Measurements from ENCODE around the gene DNLZ. TPM values are rescaled to one million over a fixed set of nuclear protein-coding genes. Genes with fewer than 3 reads are reported as not detected.

DNLZ gene
- total RNA-seq, 1 experiment from 2014 or later = 20.2 TPM

DNA sequence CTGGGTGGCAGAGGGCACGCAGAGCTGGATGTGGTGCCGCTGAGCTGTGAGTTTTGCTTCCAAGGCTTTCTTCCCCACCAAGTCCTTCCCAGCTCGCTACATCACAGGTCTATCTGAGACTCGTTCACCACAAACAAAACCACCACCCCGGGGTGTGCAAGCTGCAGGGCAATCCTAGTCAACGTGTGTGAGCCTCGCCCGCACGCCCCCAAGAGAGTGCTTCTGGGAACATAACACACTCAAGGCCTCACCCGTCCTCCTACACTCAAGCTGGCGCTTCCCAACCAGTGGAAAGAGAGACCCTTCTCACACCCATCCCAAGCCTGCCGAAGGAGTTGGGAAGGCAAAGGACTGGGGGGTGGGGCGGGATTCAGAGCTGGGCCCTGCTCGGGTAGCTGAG lies 25.9 kb upstream of the DNLZ start:
- H3K36me3 ChIP-seq (replicated peaks; ENCODE audit: control insufficient read depth, insufficient read depth, low read length) = peaks cover 38% of the 10 kb centered on the region
- no peak overlapping the region for H3K4me3 ChIP-seq (ENCODE audit: insufficient read depth, low read depth, low read length)
- H3K27me3 ChIP-seq (ENCODE audit: control insufficient read depth, insufficient read depth, low read length) = no peaks in the 10 kb centered on the region
- DNase-seq = no peak

DNA sequence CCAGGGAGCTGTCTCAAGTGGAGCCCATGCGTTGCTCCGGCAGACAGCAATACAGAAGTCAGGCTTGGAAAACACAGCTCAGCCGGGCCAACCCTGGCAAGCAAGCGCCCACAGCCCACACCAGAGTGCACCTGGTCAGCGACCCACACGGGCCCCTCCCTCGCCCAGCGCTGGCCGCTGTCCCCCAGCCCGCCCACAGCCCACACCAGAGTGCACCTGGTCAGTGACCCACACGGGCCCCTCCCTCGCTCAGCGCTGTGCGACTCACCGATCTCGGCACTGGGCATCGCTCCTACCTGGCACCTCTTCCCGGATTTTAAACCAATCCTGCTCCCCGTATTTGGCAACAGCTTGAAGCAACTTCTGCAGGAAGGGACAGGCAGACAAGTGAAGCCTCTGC lies 23.7 kb upstream of the DNLZ start:
- H3K36me3 ChIP-seq (replicated peaks; ENCODE audit: control insufficient read depth, insufficient read depth, low read length) = peaks cover 34% of the 10 kb centered on the region
- no peak overlapping the region for H3K4me3 ChIP-seq (ENCODE audit: insufficient read depth, low read depth, low read length)
- H3K27me3 ChIP-seq (ENCODE audit: control insufficient read depth, insufficient read depth, low read length) = no peaks in the 10 kb centered on the region
- DNase-seq = no peak

DNA sequence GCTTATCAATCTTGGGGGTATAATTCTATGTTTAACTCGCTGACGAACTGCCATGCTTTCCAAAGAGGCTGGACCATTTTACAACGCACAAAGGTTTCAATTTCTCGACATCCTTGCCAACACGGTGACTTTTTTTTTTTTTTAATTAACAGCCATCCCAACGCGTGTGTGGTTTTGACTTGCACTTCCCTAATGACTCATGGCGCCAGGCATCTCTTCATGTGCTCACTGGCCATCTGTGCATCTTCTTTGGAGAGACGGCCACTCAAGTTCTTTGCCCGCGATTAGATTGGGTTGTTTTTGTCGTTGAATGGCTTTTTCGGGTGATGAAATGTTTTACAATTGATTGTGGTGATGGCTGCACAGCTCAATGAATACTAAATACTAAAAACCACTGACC lies 22.5 kb upstream of the DNLZ start:
- no peak for DNase-seq
- peaks cover 34% of the 10 kb centered on the region for H3K36me3 ChIP-seq (replicated peaks; ENCODE audit: control insufficient read depth, insufficient read depth, low read length)
- no peak overlapping the region for H3K4me3 ChIP-seq (ENCODE audit: insufficient read depth, low read depth, low read length)
- no peaks in the 10 kb centered on the region for H3K27me3 ChIP-seq (ENCODE audit: control insufficient read depth, insufficient read depth, low read length)

DNA sequence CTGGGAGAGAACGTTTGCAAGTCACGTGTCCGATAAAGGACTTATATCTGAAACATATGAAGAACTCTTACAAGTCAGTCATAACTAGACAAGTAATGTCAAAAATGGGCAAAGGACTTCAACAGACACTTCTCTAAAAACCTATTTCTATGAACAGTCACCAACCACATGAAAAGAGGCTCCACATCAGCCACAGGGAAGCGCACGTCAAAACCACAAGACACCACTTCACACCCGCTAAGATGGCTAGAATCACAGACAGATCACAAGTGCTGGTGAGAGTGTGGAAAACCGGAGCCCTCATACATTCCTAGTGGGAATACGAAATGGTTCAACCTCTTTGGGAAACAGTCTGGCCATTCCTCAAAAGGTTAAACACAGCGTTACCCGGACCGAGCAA lies 21.5 kb upstream of the DNLZ start:
- peaks cover 38% of the 10 kb centered on the region for H3K36me3 ChIP-seq (replicated peaks; ENCODE audit: control insufficient read depth, insufficient read depth, low read length)
- H3K4me3 ChIP-seq (ENCODE audit: insufficient read depth, low read depth, low read length) = no peak overlapping the region

DNA sequence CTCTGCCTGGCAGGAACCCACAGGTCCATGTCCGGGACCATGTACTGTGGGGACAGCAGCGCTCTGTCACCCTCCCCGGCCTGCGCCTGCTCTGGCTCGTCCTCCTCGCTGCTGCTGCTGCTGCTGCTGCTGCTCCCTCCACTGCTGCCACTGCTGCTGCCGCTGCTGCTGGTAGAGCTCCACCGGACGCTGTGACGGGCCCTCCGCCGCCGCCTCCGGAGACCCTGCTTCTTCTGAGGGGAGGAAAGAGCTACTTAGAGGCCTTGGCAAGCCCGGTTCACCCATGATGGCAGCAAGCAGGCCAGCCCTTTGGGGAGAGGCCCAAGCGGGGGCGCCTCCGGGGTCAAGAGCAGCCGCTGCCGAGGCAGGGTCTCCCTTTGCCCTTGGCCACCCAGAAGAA lies 19.9 kb upstream of the DNLZ start:
- Histone ChIP-seq H3K4me3 (ENCODE audit: insufficient read depth, low read depth, low read length) (no peak overlapping the region), H3K27me3 (ENCODE audit: control insufficient read depth, insufficient read depth, low read length) (no peaks in the 10 kb centered on the region), H3K36me3 (replicated peaks; ENCODE audit: control insufficient read depth, insufficient read depth, low read length) (peaks cover 27% of the 10 kb centered on the region)
- no peak for DNase-seq

More for the DNA sequence above, 21.5 kb upstream of the DNLZ start:
- no peak for DNase-seq
- H3K27me3 ChIP-seq (ENCODE audit: control insufficient read depth, insufficient read depth, low read length) = no peaks in the 10 kb centered on the region

DNA sequence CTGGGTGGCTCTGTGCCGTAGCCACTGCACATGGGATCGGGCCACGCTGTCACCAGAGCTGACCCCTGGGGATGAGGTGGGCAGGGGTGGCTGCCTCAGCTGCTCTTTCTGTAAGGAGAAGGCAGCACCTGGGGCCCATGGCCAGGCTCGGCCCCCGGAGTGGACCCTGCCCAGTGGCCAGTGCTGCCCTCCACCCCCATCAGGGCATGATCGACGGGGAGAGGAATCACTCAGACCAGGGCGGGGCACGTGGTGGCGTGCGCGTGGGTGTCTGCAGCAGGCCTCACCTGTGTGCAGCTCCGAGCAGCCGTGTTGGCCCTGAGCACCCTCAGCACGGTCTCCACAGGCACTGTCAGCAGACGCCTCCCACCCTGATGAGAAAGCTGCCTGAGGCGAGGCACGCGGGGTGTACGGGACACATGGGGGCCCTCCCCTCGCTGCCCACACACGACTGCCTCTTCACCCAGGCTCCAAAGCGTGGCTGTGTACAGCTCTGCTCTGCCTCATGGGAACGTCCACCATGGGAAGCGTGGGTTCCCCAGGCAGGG lies 18.5 kb upstream of the DNLZ start:
- DNase-seq = no peak
- Histone ChIP-seq H3K4me3 (ENCODE audit: insufficient read depth, low read depth, low read length) (no peak overlapping the region), H3K36me3 (replicated peaks; ENCODE audit: control insufficient read depth, insufficient read depth, low read length) (peaks cover 18% of the 10 kb centered on the region)

DNA sequence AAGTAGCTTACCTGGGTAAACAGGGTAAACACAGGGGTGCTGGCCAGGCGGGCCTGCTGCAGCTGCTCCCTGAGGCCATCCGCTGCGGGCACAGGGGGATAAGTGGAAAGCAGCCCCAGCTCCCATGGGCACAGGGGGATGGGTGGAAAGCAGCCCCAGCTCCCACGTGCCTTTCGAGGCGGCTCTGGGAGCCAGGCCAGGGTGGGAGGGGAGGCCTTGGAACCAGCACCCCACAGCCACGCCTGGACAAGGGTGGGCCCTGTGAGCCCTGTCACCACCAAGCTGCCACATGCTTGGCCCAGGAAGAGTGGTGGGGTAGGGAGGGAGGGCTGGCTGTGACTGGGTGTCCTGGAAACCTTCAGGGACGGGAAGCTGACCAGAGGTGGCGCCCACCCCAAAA lies 17.8 kb upstream of the DNLZ start:
- DNase-seq = no peak
- H3K36me3 ChIP-seq (replicated peaks; ENCODE audit: control insufficient read depth, insufficient read depth, low read length) = peaks cover 17% of the 10 kb centered on the region
- no peak overlapping the region for H3K4me3 ChIP-seq (ENCODE audit: insufficient read depth, low read depth, low read length)
- no peaks in the 10 kb centered on the region for H3K27me3 ChIP-seq (ENCODE audit: control insufficient read depth, insufficient read depth, low read length)

More for the DNA sequence above, 18.5 kb upstream of the DNLZ start:
- H3K27me3 ChIP-seq (ENCODE audit: control insufficient read depth, insufficient read depth, low read length) = no peaks in the 10 kb centered on the region

DNA sequence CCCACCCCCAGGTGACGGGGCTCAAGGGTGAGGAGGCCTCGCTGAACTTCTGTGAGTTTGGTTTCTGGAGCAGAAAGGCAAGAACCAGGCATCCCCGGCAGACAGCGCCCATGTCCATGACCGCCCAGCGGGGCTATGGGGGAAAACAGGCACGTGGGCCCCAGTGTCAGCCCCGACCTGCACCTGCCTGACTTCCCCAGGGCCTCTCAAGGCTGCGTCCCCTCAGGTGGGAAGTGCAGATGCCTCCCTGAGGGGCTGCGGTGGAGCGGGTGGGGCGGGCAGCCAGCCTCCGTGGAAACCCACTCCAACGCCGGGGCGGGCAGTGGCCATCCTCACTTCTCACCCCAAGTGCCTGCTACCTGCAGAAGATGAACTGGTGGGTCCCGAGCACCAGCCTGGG lies 16.8 kb upstream of the DNLZ start:
- no peak overlapping the region for H3K4me3 ChIP-seq (ENCODE audit: insufficient read depth, low read depth, low read length)
- H3K36me3 ChIP-seq (replicated peaks; ENCODE audit: control insufficient read depth, insufficient read depth, low read length) = peaks cover 16% of the 10 kb centered on the region
- DNase-seq = no peak

DNA sequence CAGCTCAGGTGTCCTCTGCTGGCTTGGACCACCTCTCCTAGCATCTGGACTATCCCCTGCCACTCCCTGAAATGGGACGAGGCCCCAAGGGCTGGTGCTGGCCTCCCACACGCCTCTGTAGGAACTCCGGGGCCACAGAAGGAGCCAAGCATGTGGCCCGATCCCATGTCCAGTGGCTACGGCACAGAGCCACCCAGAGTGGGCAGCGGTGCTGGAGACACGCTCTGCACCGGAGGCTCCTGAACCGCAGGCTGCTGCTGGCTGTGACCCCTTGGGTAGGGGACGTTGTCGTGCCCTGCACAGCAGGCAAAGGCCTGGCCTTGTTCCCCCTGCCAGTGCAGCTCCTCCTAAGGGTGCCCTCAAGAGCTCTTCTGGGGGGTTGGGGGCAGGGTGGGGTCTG lies 16.3 kb upstream of the DNLZ start:
- no peaks in the 10 kb centered on the region for H3K27me3 ChIP-seq (ENCODE audit: control insufficient read depth, insufficient read depth, low read length)
- H3K36me3 ChIP-seq (replicated peaks; ENCODE audit: control insufficient read depth, insufficient read depth, low read length) = peaks cover 16% of the 10 kb centered on the region
- DNase-seq = no peak
- no peak overlapping the region for H3K4me3 ChIP-seq (ENCODE audit: insufficient read depth, low read depth, low read length)

More for the DNA sequence above, 16.8 kb upstream of the DNLZ start:
- H3K27me3 ChIP-seq (ENCODE audit: control insufficient read depth, insufficient read depth, low read length) = no peaks in the 10 kb centered on the region

DNA sequence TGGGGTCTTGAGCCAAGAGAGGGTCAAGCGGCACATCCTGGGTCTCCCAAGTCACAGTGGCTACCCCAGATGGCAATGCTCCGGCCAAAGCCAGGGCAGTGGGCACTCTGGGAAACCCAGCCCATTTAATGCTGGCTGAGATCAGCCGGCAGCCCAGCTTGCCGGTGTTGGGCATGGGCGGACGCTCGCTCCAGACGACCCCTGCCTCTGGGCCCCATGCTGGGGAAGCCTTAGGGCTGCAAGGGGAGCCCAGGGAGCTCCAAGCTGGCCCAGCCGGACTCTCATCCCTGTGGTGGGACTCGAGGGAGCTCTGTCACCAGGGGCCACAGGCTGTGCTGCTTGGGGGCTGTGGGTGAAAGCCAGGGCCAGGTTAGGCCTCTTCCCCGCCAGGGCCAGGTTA lies 15.9 kb upstream of the DNLZ start:
- peaks cover 16% of the 10 kb centered on the region for H3K36me3 ChIP-seq (replicated peaks; ENCODE audit: control insufficient read depth, insufficient read depth, low read length)
- H3K27me3 ChIP-seq (ENCODE audit: control insufficient read depth, insufficient read depth, low read length) = no peaks in the 10 kb centered on the region
- H3K4me3 ChIP-seq (ENCODE audit: insufficient read depth, low read depth, low read length) = no peak overlapping the region
- no peak for DNase-seq

DNA sequence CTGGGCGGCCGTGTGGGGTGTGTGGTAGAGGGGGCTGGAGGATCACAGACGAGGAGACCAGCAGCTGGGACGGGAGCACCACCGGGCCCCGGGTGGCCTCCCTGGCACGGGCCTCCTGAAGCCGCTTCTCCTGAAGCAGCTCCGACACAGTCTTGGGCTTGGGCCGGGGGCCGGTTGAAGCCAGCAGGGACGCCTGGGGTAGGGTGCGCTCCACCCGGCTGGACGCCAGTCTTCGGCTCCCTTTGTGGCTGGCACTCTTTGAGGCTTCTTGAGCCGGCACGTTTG lies 15.4 kb upstream of the DNLZ start:
- DNase-seq = no peak
- Histone ChIP-seq H3K4me3 (ENCODE audit: insufficient read depth, low read depth, low read length) (no peak overlapping the region), H3K36me3 (replicated peaks; ENCODE audit: control insufficient read depth, insufficient read depth, low read length) (peaks cover 14% of the 10 kb centered on the region), H3K27me3 (ENCODE audit: control insufficient read depth, insufficient read depth, low read length) (no peaks in the 10 kb centered on the region)

DNA sequence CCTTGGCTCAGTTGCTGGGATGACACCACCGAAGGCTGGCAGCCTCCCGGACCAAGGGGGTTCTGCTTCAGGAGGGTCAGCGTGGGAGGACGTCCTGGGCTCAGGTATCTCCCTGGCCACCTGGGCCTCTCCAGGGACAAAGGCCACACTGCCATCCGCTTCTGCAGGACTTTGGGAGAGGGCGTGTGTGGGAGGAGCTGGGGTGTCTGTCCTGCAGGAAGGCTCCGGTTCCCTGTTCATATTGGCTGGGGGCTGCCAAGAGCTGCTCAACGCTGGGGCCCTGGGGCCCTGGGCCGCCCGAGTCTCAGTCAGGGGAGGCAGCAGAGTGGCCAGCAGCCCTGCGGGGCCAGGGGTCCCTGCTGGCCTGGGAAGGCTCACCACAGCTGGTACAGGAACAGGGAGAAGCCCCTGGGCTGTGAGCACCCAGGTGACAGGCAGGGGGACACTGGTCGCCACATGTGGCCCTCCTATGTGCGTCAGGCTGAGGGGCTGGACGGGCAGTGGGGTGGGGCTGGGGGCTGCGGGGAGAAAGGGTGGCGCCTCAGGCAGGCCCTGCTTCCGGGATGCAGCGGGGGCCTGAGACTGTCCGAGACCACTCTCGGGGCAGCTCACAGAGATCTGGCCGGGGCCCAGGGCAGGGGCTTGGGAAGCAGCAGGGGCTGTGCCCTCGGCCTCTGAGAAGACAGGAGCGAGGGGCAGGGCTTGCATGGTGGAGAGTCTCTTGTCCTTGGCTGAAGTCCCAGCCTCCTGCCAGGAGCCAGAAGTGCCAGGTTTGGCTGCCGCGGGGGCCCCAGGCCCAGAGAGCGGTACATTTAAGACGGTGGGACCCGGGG lies 14.8 kb upstream of the DNLZ start:
- no peaks in the 10 kb centered on the region for H3K27me3 ChIP-seq (ENCODE audit: control insufficient read depth, insufficient read depth, low read length)
- no peak overlapping the region for H3K4me3 ChIP-seq (ENCODE audit: insufficient read depth, low read depth, low read length)
- no peak for DNase-seq
- H3K36me3 ChIP-seq (replicated peaks; ENCODE audit: control insufficient read depth, insufficient read depth, low read length) = peaks cover 14% of the 10 kb centered on the region

DNA sequence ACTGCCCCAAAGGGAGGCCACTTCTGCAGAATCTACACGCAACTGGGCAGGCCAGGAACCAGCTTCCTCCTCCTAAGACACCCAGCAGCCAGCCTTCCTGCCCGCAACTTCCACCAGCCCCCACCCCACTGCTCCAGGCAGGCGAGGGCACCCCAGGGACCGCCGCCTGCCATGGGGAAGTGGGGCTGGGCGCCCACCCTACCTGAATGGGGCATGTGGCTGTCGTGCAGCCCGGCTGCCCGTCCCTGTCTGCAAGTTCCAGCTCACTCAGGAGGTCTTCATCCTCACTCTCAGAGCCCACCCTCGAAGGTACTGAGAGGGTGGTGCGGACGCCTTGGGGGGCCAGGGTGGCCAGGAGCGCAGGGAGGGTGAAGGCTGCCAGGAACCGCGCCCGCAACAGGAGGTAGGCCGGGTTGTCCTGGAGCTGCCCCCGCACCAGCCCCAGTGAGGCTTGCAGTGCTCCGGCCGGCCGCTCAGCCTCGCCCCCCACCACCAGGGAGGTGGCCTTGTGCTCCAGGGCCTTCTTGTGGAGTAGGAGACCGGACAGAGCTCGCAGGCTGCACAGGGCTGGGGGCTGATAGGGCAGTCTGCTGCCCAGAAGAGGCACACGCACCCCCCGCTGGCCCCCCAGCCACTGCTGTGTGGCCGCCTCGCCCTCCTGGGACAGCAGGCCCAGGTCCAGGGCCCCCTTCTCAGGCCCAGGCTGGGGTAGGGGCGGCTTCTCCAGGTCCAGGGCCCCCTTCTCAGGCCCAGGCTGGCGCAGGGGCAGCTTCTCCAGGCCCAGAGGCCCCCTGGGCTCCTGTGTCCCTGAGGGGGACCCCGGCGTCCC lies 14.0 kb upstream of the DNLZ start:
- Histone ChIP-seq H3K27me3 (ENCODE audit: control insufficient read depth, insufficient read depth, low read length) (no peaks in the 10 kb centered on the region), H3K36me3 (replicated peaks; ENCODE audit: control insufficient read depth, insufficient read depth, low read length) (peaks cover 11% of the 10 kb centered on the region), H3K4me3 (ENCODE audit: insufficient read depth, low read depth, low read length) (no peak overlapping the region)
- DNase-seq = no peak

DNA sequence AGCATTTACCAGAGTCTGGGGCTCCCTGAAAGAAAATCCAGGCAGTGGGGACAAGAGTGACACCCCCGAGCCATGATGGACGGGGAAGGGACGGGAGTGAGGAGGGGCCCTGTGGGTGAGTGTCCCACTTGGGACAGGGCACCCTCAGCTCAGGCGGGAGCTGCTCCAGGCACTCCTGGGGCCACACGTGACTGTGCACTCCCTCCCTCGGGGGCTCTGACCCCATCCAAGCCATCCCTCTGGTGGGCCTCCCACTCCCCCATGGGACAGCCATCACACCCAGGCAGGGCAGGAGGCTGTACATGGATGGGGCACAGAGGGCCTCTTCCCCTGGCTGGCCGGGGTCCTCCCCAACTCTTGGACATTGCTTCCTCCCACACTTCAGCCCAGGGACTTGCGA lies 12.9 kb upstream of the DNLZ start:
- DNase-seq = no peak
- no peaks in the 10 kb centered on the region for H3K27me3 ChIP-seq (ENCODE audit: control insufficient read depth, insufficient read depth, low read length)
- H3K4me3 ChIP-seq (ENCODE audit: insufficient read depth, low read depth, low read length) = no peak overlapping the region
- peaks cover 6% of the 10 kb centered on the region for H3K36me3 ChIP-seq (replicated peaks; ENCODE audit: control insufficient read depth, insufficient read depth, low read length)

DNA sequence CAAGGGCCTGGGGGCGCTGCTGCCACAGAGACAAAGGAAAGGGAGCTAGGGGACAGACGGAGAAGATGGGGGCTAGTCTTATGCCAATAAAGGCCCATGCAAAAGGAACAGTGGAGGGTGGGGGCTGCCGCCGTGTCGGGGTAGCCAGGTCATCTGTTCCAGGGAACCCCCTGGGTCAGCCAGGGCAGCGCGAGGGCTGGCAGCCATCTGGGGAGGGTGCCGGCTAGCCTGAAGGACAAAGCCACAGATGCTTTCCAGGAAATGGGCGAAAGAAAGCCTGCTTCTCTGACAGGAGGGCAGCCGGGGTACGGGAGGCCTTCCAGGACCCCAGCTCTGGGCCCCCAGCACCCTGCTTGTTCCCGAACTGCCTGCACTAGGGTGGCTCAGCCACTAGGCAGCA lies 11.6 kb upstream of the DNLZ start:
- Histone ChIP-seq H3K36me3 (replicated peaks; ENCODE audit: control insufficient read depth, insufficient read depth, low read length) (peaks cover 2% of the 10 kb centered on the region; the same call in 1 of the 2 replicates), H3K27me3 (ENCODE audit: control insufficient read depth, insufficient read depth, low read length) (no peaks in the 10 kb centered on the region)
- DNase-seq = no peak

More for the DNA sequence above, 11.6 kb upstream of the DNLZ start:
- H3K4me3 ChIP-seq (ENCODE audit: insufficient read depth, low read depth, low read length) = no peak overlapping the region

Measured in H7 (cell line).